Measurements from ENCODE around the gene SLC6A8.

SLC6A8 gene

DNA sequence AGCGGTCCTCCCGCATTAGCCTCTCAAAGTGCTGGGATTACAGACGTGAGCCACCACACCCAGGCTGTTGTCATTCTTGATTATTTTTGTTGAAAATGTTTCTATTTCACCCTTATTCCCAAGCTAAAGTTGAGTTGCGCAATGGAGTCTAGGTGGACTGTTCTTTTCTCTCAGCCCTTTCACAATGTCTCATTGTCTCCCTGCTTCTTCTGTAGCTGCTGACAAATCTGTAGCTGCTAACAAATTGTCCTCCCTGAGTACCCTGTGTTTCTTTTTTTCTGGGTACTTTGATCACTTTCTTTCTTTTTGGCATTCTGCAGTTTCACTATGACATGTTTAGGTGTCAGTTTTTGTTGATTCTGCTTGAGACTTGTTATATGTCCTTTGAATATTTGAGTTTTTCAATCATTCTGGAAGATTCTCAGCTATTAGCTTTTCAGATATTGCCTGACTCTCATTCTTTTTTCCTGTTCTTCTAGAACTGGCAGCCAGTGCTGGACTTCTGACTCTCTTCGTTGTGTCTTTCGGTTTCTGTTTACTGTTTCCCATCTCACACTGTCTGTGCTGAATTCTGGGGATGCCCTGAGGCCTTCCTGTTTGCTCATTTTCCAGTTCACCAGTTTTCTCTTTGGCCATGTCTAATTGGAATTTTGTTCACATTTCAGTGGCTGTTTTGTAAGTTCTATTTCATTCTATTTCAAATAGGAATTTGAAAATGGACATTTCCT is 43.6 kb downstream of the SLC6A8 start:
- TF ChIP-seq, protein P1, sequence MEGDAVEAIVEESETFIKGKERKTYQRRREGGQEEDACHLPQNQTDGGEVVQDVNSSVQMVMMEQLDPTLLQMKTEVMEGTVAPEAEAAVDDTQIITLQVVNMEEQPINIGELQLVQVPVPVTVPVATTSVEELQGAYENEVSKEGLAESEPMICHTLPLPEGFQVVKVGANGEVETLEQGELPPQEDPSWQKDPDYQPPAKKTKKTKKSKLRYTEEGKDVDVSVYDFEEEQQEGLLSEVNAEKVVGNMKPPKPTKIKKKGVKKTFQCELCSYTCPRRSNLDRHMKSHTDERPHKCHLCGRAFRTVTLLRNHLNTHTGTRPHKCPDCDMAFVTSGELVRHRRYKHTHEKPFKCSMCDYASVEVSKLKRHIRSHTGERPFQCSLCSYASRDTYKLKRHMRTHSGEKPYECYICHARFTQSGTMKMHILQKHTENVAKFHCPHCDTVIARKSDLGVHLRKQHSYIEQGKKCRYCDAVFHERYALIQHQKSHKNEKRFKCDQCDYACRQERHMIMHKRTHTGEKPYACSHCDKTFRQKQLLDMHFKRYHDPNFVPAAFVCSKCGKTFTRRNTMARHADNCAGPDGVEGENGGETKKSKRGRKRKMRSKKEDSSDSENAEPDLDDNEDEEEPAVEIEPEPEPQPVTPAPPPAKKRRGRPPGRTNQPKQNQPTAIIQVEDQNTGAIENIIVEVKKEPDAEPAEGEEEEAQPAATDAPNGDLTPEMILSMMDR (IDR thresholded peaks at IDR 0.05; ENCODE audit: insufficient read depth, low read depth, low read length, missing control alignments), result no peak
- peak; percentile 13 for DNase-seq (ENCODE audit: low read depth)
- no peak overlapping the region for H3K4me3 ChIP-seq (ENCODE audit: low read depth, low read length)

GRCh38 chrX:153731845-153732215 is 44.1 kb downstream of the SLC6A8 start:
- TF ChIP-seq, protein P1 (IDR thresholded peaks at IDR 0.05; ENCODE audit: insufficient read depth, low read depth, low read length, missing control alignments), result no peak
- no peak overlapping the region for H3K4me3 ChIP-seq (ENCODE audit: low read depth, low read length)

DNA sequence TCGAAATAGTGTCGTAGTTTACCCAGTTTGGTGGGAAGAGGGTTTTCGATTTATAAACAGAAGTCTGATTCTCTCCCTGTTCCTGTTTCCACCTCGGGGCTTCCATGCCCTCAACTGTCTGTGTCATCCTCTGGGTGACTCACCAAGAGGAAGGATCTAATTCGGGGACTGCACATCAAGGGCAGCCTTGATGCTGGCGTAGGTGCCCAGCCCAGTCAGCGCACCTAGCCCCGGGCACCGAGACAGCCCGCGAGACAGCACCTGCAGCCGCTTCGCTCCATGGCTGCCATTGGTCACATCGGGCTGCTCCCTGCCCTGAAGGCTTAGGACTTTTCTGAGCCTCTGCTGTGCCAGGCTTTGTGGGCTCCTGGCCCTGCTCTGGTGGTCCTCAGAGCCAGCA is 44.7 kb downstream of the SLC6A8 start:
- H3K4me3 ChIP-seq (ENCODE audit: low read depth, low read length), result no peak overlapping the region
- TF ChIP-seq, protein P1 (IDR thresholded peaks at IDR 0.05; ENCODE audit: insufficient read depth, low read depth, low read length, missing control alignments), result no peak
- no peak for DNase-seq (ENCODE audit: low read depth)

More at GRCh38 chrX:153731845-153732215, 44.1 kb downstream of the SLC6A8 start:
- no peak for DNase-seq (ENCODE audit: low read depth)

- no peak for DNase-seq (ENCODE audit: low read depth)
- TF ChIP-seq, protein P1 (IDR thresholded peaks at IDR 0.05; ENCODE audit: insufficient read depth, low read depth, low read length, missing control alignments), result no peak
- no peak overlapping the region for H3K4me3 ChIP-seq (ENCODE audit: low read depth, low read length)
Measured at GRCh38 chrX:153733651-153734240, 46.0 kb downstream of the SLC6A8 start.

DNA sequence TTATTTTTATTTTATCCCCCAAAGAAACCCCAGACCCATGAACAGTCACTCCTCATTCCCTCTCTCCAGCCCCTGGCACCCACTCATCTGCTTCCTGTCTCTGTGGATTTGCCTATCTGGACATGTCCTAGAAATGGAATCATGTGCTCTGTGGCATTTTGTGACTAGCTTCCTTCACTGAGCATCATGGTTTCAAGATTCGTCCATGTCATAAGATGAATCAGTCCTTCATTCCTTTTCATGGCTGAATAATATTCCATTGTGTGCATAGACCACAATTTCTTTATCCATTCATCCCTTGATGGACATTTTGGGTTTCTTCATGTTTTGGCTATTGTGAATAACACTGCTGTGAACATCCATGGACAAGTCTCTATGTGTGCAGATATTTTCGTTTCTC is 47.1 kb downstream of the SLC6A8 start:
- no peak for DNase-seq (ENCODE audit: low read depth)
- H3K4me3 ChIP-seq (ENCODE audit: low read depth, low read length), result no peak overlapping the region
- TF ChIP-seq, protein P1 (IDR thresholded peaks at IDR 0.05; ENCODE audit: insufficient read depth, low read depth, low read length, missing control alignments), result no peak

DNA sequence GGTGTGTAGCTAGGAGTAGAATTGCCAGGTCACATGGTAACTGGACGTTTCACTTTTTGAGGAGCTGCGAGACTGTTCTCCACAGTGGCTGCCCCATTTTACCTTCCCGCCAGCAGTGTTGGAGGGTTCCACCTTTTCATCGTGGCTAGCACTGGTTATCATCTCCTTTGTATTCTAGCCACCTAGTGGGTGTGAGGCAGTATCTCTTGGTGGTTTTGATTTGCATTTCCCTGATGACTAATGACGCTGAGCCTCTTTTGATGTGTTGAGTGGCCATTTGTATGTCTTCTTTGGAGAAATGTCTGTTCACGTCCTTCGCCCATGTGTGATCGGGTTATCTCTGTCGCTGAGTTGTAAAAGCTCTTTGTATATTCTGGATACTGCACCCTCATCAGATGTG is 47.5 kb downstream of the SLC6A8 start:
- DNase-seq (ENCODE audit: low read depth), result peak; percentile 44
- no peak overlapping the region for H3K4me3 ChIP-seq (ENCODE audit: low read depth, low read length)
- TF ChIP-seq, protein P1 (IDR thresholded peaks at IDR 0.05; ENCODE audit: insufficient read depth, low read depth, low read length, missing control alignments), result peak; percentile 18
